HepG2 (cell line): Measurements from ENCODE around the gene GALNT12. TPM values are rescaled to one million over a fixed set of nuclear protein-coding genes. Genes with fewer than 3 reads are reported as not detected.
A peak's percentile ranks its signal among the peaks of the same experiment; 100 is the strongest.

Source experiments
- ATAC-seq: fragments of 200-7000 bp; cut with Tn5 transposase; 3 replicates; pipeline ENCODE4 v1.9.1; 2020; ENCODE audit warnings: mild to moderate bottlenecking, moderate library complexity
- Bru-seq: library from RNA; stranded (reverse); fragments of 400-500 nt; gene quantifications from one replicate; lab custom pipeline; 2021; lab: Mats Ljungman, UMichigan
- BruChase-seq, 2 experiments: library from RNA; stranded (reverse); fragments of 400-500 nt; gene quantifications; one replicate each; lab custom pipeline; 2021; lab: Mats Ljungman, UMichigan
- BruUV-seq: library from RNA; stranded (reverse); fragments of 400-500 nt; replicated peaks from 2 replicates; lab custom pipeline; 2021; lab: Mats Ljungman, UMichigan
- CTCF ChIA-PET: fragments of 300-600 bp; formaldehyde crosslinking; extraction: SDS; loops from one replicate; lab custom pipeline; 2021; ENCODE audit warnings: low total read pairs, inconsistent platforms, low intra/inter-chr PET ratio; lab: Yijun Ruan, JAX
- POLR2A ChIA-PET: fragments of 350-600 bp; sonication (Branson Sonifier 250); formaldehyde crosslinking; loops from one replicate; lab custom pipeline; 2020; ENCODE audit warnings: antibody characterized with exemption, inconsistent platforms; lab: Yijun Ruan, JAX
- DNase-seq: peaks from one replicate; pipeline ENCODE4 v3.0.0-alpha.2; 2015; ENCODE audit warnings: low spot score
- FAIRE-seq: peaks from 3 replicates; lab custom pipeline; 2011; peaks lifted over from hg19 to GRCh38; lab: Jason Lieb, UNC
- H2AFZ ChIP-seq: one replicate; pipeline ENCODE4 v1.6.1; 2011; ENCODE audit warnings: low read length, inconsistent platforms
- H3K27ac ChIP-seq: fragments of 300-600 bp; 3 replicates; pipeline ENCODE4 v1.8.0; 2011; ENCODE audit warnings: mixed run types, mild to moderate bottlenecking, mixed read lengths, low read length, inconsistent platforms; ENCODE audit not compliant: insufficient read depth; ENCODE audit errors: extremely low read length
- H3K27me3 ChIP-seq, 2 experiments: fragments of 200-600 bp in 1 of 2; 2 replicates in 1 of 2; 3 replicates in 1 of 2; pipeline versions ENCODE4 v1.6.0 to v1.8.0; 2011; ENCODE audit warnings: low read length in 2 of 2, mild to moderate bottlenecking in 2 of 2, moderate library complexity in 2 of 2, inconsistent platforms in 1 of 2; ENCODE audit not compliant: insufficient read depth in 2 of 2, control insufficient read depth in 1 of 2
- H3K36me3 ChIP-seq, 2 experiments: fragments of 200-600 bp in 1 of 2; replicated peaks in 1 of 2; 2 replicates in 1 of 2; 3 replicates in 1 of 2; pipeline versions ENCODE4 v1.5.1 to v1.8.0; 2011; ENCODE audit warnings: low read length in 2 of 2, inconsistent platforms in 1 of 2; ENCODE audit not compliant: insufficient read depth in 2 of 2, control insufficient read depth in 1 of 2
- H3K4me1 ChIP-seq: 2 replicates; pipeline ENCODE4 v1.5.1; 2012; ENCODE audit warnings: low read length, inconsistent platforms; ENCODE audit not compliant: insufficient read depth
- H3K4me2 ChIP-seq: 2 replicates; pipeline ENCODE4 v1.6.0; 2011; ENCODE audit warnings: low read depth, low read length, inconsistent platforms
- H3K4me3 ChIP-seq, 3 experiments: fragments of 200-600 bp in 1 of 3; sonication (generic), shearing (Covaris generic) in 1 of 3; replicated peaks in 1 of 3; 2 replicates each; pipeline ENCODE4 v1.5.1; 2011 to 2016; ENCODE audit warnings: low read length in 3 of 3, inconsistent platforms in 2 of 3, low read depth in 2 of 3, mild to moderate bottlenecking in 2 of 3, control low read depth in 1 of 3, mixed read lengths in 1 of 3; ENCODE audit not compliant: insufficient read depth in 1 of 3
- H3K79me2 ChIP-seq: one replicate; pipeline ENCODE4 v1.6.1; 2011; ENCODE audit warnings: low read length, inconsistent platforms; ENCODE audit not compliant: insufficient read depth
- H3K9ac ChIP-seq: 2 replicates; pipeline ENCODE4 v1.6.0; 2011; ENCODE audit warnings: mild to moderate bottlenecking, low read depth, low read length, inconsistent platforms; ENCODE audit not compliant: insufficient read depth
- H3K9me3 ChIP-seq: 2 replicates; pipeline ENCODE4 v1.5.1; 2012; ENCODE audit warnings: mild to moderate bottlenecking, low read length
- H4K20me1 ChIP-seq: 2 replicates; pipeline ENCODE4 v1.6.0; 2011; ENCODE audit warnings: inconsistent platforms, mild to moderate bottlenecking, low read length, moderate library complexity; ENCODE audit not compliant: insufficient read depth
- HNRNPLL ChIP-seq: fragments of 200-400 bp; formaldehyde crosslinking; IDR thresholded peaks from 2 replicates; pipeline ENCODE4 v1.6.1; 2017; ENCODE audit warnings: mild to moderate bottlenecking, low read depth, low read length; ENCODE audit not compliant: poor library complexity, severe bottlenecking
- ZNF10 ChIP-seq: sonication (generic); formaldehyde crosslinking; IDR thresholded peaks from 2 replicates; pipeline ENCODE4 v1.4.0; 2020; ENCODE audit warnings: mild to moderate bottlenecking, low read depth, missing genetic modification reagents, borderline replicate concordance
- WGBS: methylation state at CpG from one replicate; pipeline ENCODE4 v1.1.6; 2017; ENCODE audit warnings: low lambda C conversion rate; 5-methylcytosine and 5-hydroxymethylcytosine counted together
- in situ Hi-C: cut with HindIII; loops from 2 replicates; pipeline ENCODE4 v1.10.0; 2017; ENCODE audit warnings: low pct_unique_long_range_greater_than_20kb; ENCODE audit not compliant: extremely low pct_ligation_motif_present
- intact Hi-C: fragments of 100-400 bp; cut with micrococcal nuclease; formaldehyde crosslinking; loops from one replicate; pipeline ENCODE4 v1.10.0; 2022; ENCODE audit not compliant: unreplicated experiment
- long read RNA-seq, 2 experiments: library from RNA in 1 of 2; library from polyadenylated mRNA in 1 of 2; stranded (forward) in 1 of 2; unstranded in 1 of 2; transcript quantifications; one replicate each; pipeline ENCODE4 v2.0.0, GENCODE V29; 2019 to 2022
- polyA minus RNA-seq, 3 experiments: library from RNA; depleted of rRNA, polyadenylated mRNA; stranded (reverse); fragments of >200 nt; gene quantifications; 2 replicates each; pipeline ENCODE4 v1.2.3, GENCODE V29; 2011; ENCODE audit warnings: low replicate concordance in 1 of 3
- polyA plus RNA-seq, 8 experiments: library from polyadenylated mRNA; depleted of rRNA in 3 of 8; stranded (reverse) in 7 of 8; unstranded in 1 of 8; fragments of >200 nt; fragmentation: Illumina TruSeq in 4 of 8; extraction: Trizol in 4 of 8; gene quantifications; 2 replicates each; pipeline versions ENCODE4 v1.2.1 to v1.2.3, GENCODE V29; 2011 to 2016; ENCODE audit warnings: low read depth in 4 of 8, missing spikeins in 1 of 8, mixed read lengths in 1 of 8; ENCODE audit not compliant: insufficient read depth in 1 of 8
- total RNA-seq, 5 experiments: library from RNA; depleted of rRNA; stranded (reverse); fragments of >200 nt; fragmentation: Illumina TruSeq; extraction: Trizol; gene quantifications; 2 replicates each; pipeline ENCODE4 v1.2.3, GENCODE V29; 2016; ENCODE audit warnings: low read depth in 1 of 5

The GALNT12 gene, protein sequence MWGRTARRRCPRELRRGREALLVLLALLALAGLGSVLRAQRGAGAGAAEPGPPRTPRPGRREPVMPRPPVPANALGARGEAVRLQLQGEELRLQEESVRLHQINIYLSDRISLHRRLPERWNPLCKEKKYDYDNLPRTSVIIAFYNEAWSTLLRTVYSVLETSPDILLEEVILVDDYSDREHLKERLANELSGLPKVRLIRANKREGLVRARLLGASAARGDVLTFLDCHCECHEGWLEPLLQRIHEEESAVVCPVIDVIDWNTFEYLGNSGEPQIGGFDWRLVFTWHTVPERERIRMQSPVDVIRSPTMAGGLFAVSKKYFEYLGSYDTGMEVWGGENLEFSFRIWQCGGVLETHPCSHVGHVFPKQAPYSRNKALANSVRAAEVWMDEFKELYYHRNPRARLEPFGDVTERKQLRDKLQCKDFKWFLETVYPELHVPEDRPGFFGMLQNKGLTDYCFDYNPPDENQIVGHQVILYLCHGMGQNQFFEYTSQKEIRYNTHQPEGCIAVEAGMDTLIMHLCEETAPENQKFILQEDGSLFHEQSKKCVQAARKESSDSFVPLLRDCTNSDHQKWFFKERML
- 0.07 TPM in 1 of 2 replicates, not detected in the other for total RNA-seq (2016; rRNA removed; fragmentation: Illumina TruSeq; extraction: Trizol)
- total RNA-seq (2016; cell fraction: cytosol; rRNA removed; fragmentation: Illumina TruSeq; extraction: Trizol; ENCODE audit: low read depth) = not detected in 2 replicates
- not detected in 2 replicates for total RNA-seq (2016; cell fraction: insoluble cytoplasmic fraction; rRNA removed; fragmentation: Illumina TruSeq; extraction: Trizol)
- total RNA-seq (2016; cell fraction: membrane; rRNA removed; fragmentation: Illumina TruSeq; extraction: Trizol) = not detected in 2 replicates
- not detected in 2 replicates for total RNA-seq (2016; cell fraction: nucleus; rRNA removed; fragmentation: Illumina TruSeq; extraction: Trizol)
- 0.04 TPM in 1 of 2 replicates, not detected in the other for polyA plus RNA-seq (2011; rRNA removed)
- polyA plus RNA-seq (2011; cell fraction: cytosol; rRNA removed) = 0.05 and 0.13 TPM in 2 replicates
- polyA plus RNA-seq (2011; cell fraction: nucleus; rRNA removed) = 0.58 TPM in 1 of 2 replicates, not detected in the other
- not detected in 2 replicates for polyA plus RNA-seq (2012)
- polyA plus RNA-seq (2016; cell fraction: cytosol; fragmentation: Illumina TruSeq; extraction: Trizol; ENCODE audit: low read depth) = not detected in 2 replicates
- polyA plus RNA-seq (2016; cell fraction: insoluble cytoplasmic fraction; fragmentation: Illumina TruSeq; extraction: Trizol; ENCODE audit: low read depth) = not detected in 2 replicates
- not detected in 2 replicates for polyA plus RNA-seq (2016; cell fraction: membrane; fragmentation: Illumina TruSeq; extraction: Trizol; ENCODE audit: low read depth)
- polyA plus RNA-seq (2016; cell fraction: nucleus; fragmentation: Illumina TruSeq; extraction: Trizol; ENCODE audit: insufficient read depth, low read depth) = not detected in 2 replicates
- 0.47 TPM in 1 of 2 replicates, not detected in the other for polyA minus RNA-seq (2011; rRNA and poly(A)+ RNA removed; ENCODE audit: low replicate concordance)
- not detected in 2 replicates for polyA minus RNA-seq (2011; cell fraction: cytosol; rRNA and poly(A)+ RNA removed)
- polyA minus RNA-seq (2011; cell fraction: nucleus; rRNA and poly(A)+ RNA removed) = not detected in 2 replicates
- Bru-seq, nascent RNA = percentile 10 among the genes with signal in this experiment
- percentile 12 among the genes with signal in this experiment for BruChase-seq, experiment 1, labeled RNA remaining after a 6-hour chase
- percentile 3 among the genes with signal in this experiment for BruChase-seq, experiment 2, labeled RNA remaining after a 2-hour chase
- long read RNA-seq, experiment 1 = 0 reads
- long read RNA-seq, experiment 2 = 0 reads

- CTCF ChIA-PET = no interaction called here
- Histone ChIP-seq H3K4me2 (no peak within 1 kb of the TSS), H4K20me1 (no peaks in the 10 kb centered on the region), H3K79me2 (no peaks in the 10 kb centered on the region), H3K4me3 (peak within 1 kb of the TSS in 1 of 3 experiments; percentile 23; a peak in 2 of 6 replicates), H2AFZ (no peak within 1 kb of the TSS), H3K4me1 (no peaks in the 10 kb centered on the region), H3K9ac (no peak within 1 kb of the TSS), H3K27me3 (peaks cover 0 to 22% of the 10 kb centered on the region in 2 experiments; a peak in 1 of 5 replicates), H3K9me3 (no peaks in the 10 kb centered on the region), H3K27ac (no peak within 1 kb of the TSS), H3K36me3 (no peaks in the 10 kb centered on the region)
- ATAC-seq (no peak; the same call in 2 of the 3 replicates), FAIRE-seq (no peak), DNase-seq (no peak)
- POLR2A ChIA-PET = no interaction called here
- no peak for TF ChIP-seq ZNF10 (CRISPR knock-in tag)
- TF ChIP-seq HNRNPLL = peak; percentile 79
- WGBS = 79% methylated on average over 23 of the region's 51 CpGs
- intact Hi-C loops (no loop called here), in situ Hi-C loops (no loop called here)
- BruUV-seq = no TSS peak
These were observed at the start of gene GALNT12 for GRCh38 chr9:98807070-98807813. Gene GALNT12 (plus strand): TSS chr9:98807670. CDS start chr9:98807699, 29 bp downstream.
